Endothelial cell of umbilical vein (primary cell): ENCODE results near the gene ZNF407. TPM values are rescaled to one million over a fixed set of nuclear protein-coding genes. Genes with fewer than 3 reads are reported as not detected.

Experiments
- BruUV-seq: library from RNA; stranded (reverse); fragments of 400-500 nt; replicated peaks from 2 replicates; lab custom pipeline; 2021; lab: Mats Ljungman, UMichigan
- CTCF ChIA-PET: fragments of 300-600, 350-600 bp; sonication (Branson Sonifier 250); formaldehyde crosslinking; loops from one replicate; lab custom pipeline; 2021; ENCODE audit warnings: antibody characterized with exemption, inconsistent platforms; lab: Charles Lee
- POLR2A ChIA-PET: fragments of 300-600, 350-600 bp; sonication (Branson Sonifier 250); formaldehyde crosslinking; loops from one replicate; lab custom pipeline; 2021; ENCODE audit warnings: antibody characterized with exemption, inconsistent platforms; lab: Charles Lee
- DNase-seq: peaks from one replicate; pipeline ENCODE4 v3.0.0-alpha.2; 2011; ENCODE audit warnings: low read depth, low spot score
- FAIRE-seq: peaks from 2 replicates; lab custom pipeline; 2011; peaks lifted over from hg19 to GRCh38; lab: Jason Lieb, UNC
- H2AFZ ChIP-seq: 2 replicates; pipeline ENCODE4 v1.6.0; 2012; ENCODE audit warnings: low read depth, low read length, control low read depth, inconsistent platforms
- H3K27ac ChIP-seq: 2 replicates; pipeline ENCODE4 v1.5.1; 2011; ENCODE audit warnings: low read depth, mild to moderate bottlenecking, control low read depth, low read length, moderate library complexity; ENCODE audit not compliant: insufficient read depth
- H3K27me3 ChIP-seq, 2 experiments: 2 replicates each; pipeline versions ENCODE4 v1.6.0 to v1.6.1; 2011; ENCODE audit warnings: low read length in 2 of 2, mixed read lengths in 1 of 2; ENCODE audit not compliant: control insufficient read depth in 2 of 2, insufficient read depth in 2 of 2
- H3K36me3 ChIP-seq, 2 experiments: 2 replicates in 1 of 2; 3 replicates in 1 of 2; pipeline ENCODE4 v1.5.1; 2011; ENCODE audit warnings: low read length in 2 of 2, mild to moderate bottlenecking in 1 of 2, moderate library complexity in 1 of 2; ENCODE audit not compliant: control insufficient read depth in 2 of 2, insufficient read depth in 2 of 2; ENCODE audit errors: extremely low read depth in 1 of 2
- H3K4me1 ChIP-seq: 3 replicates; pipeline ENCODE4 v1.5.1; 2011; ENCODE audit warnings: mild to moderate bottlenecking, low read length; ENCODE audit not compliant: control insufficient read depth, insufficient read depth; ENCODE audit errors: extremely low read depth
- H3K4me2 ChIP-seq: 2 replicates; pipeline ENCODE4 v1.6.1; 2011; ENCODE audit warnings: low read length, control low read depth, mixed read lengths; ENCODE audit not compliant: insufficient read depth
- H3K4me3 ChIP-seq, 3 experiments: fragments of 200-600 bp in 1 of 3; sonication (generic), shearing (Covaris generic) in 1 of 3; replicated peaks in 1 of 3; 2 replicates each; pipeline ENCODE4 v1.5.1; 2011 to 2016; ENCODE audit warnings: control low read depth in 3 of 3, low read length in 3 of 3, mild to moderate bottlenecking in 2 of 3, inconsistent platforms in 1 of 3, low read depth in 1 of 3, moderate library complexity in 1 of 3; ENCODE audit not compliant: insufficient read depth in 1 of 3
- H3K79me2 ChIP-seq: 2 replicates; pipeline ENCODE4 v1.6.0; 2012; ENCODE audit warnings: low read length, inconsistent platforms; ENCODE audit not compliant: control insufficient read depth, insufficient read depth
- H3K9ac ChIP-seq: replicated peaks from 2 replicates; pipeline ENCODE3; 2011; ENCODE audit warnings: low read length, control low read depth; ENCODE audit not compliant: insufficient read depth; ENCODE audit errors: extremely low read depth
- H3K9me1 ChIP-seq: replicated peaks from 3 replicates; pipeline ENCODE4 v1.6.0; 2011; ENCODE audit warnings: mild to moderate bottlenecking, low read length; ENCODE audit not compliant: control insufficient read depth, insufficient read depth; ENCODE audit errors: extremely low read depth
- H3K9me3 ChIP-seq: replicated peaks from 2 replicates; pipeline ENCODE4 v1.5.1; 2012; ENCODE audit warnings: low read length, inconsistent platforms; ENCODE audit not compliant: control insufficient read depth, insufficient read depth
- H4K20me1 ChIP-seq: replicated peaks from 2 replicates; pipeline ENCODE3; 2011; ENCODE audit warnings: mild to moderate bottlenecking, low read length; ENCODE audit not compliant: control insufficient read depth, insufficient read depth; ENCODE audit errors: extremely low read depth
- EZH2 ChIP-seq: IDR thresholded peaks from 2 replicates; pipeline ENCODE4 v1.6.1; 2012; ENCODE audit warnings: borderline replicate concordance, low read depth, mild to moderate bottlenecking, moderate library complexity, low read length, inconsistent platforms; ENCODE audit not compliant: severe bottlenecking
- FOS ChIP-seq: IDR thresholded peaks from 2 replicates; pipeline ENCODE4 v1.6.1; 2011; ENCODE audit warnings: mild to moderate bottlenecking, low read length, moderate library complexity, borderline replicate concordance; ENCODE audit not compliant: insufficient read depth
- GATA2 ChIP-seq: IDR thresholded peaks from 2 replicates; pipeline ENCODE4 v1.7.0; 2011; ENCODE audit warnings: low read depth, mild to moderate bottlenecking, moderate library complexity, mixed read lengths, low read length; ENCODE audit not compliant: insufficient read length, insufficient read depth
- JUN ChIP-seq: IDR thresholded peaks from 2 replicates; pipeline ENCODE4 v1.6.1; 2011; ENCODE audit warnings: borderline replicate concordance, low read depth; ENCODE audit not compliant: insufficient read length, insufficient read depth
- MYC ChIP-seq: IDR thresholded peaks from one replicate; pipeline ENCODE4 v1.6.1; 2011; ENCODE audit warnings: mild to moderate bottlenecking, low read depth, low read length
- POLR2A ChIP-seq: IDR thresholded peaks from 2 replicates; pipeline ENCODE4 v1.6.1; 2012; ENCODE audit warnings: low read depth, mild to moderate bottlenecking, control low read depth, low read length
- POLR2AphosphoS5 ChIP-seq: IDR thresholded peaks from 2 replicates; pipeline ENCODE4 v1.6.1; 2012; ENCODE audit warnings: low read depth, mild to moderate bottlenecking, control low read depth, low read length, moderate library complexity; ENCODE audit not compliant: insufficient read depth
- dilution Hi-C: fragments of 300-500 bp; cut with MboI; formaldehyde crosslinking; loops from one replicate; pipeline ENCODE4 v1.15.0; 2019; ENCODE audit warnings: low sequenced_read_pairs; ENCODE audit not compliant: extremely low pct_ligation_motif_present
- intact Hi-C: fragments of 100-400 bp; cut with micrococcal nuclease; formaldehyde crosslinking; loops from one replicate; pipeline ENCODE4 v1.10.0; 2022
- polyA plus RNA-seq, 4 experiments: library from polyadenylated mRNA; depleted of rRNA in 3 of 4; stranded (reverse) in 3 of 4; unstranded in 1 of 4; fragments of >200 nt; gene quantifications; 2 replicates each; pipeline versions ENCODE4 v1.2.1 to v1.2.3, GENCODE V29; 2011 to 2012; ENCODE audit warnings: missing spikeins in 1 of 4
- total RNA-seq: library from RNA; stranded (reverse); gene quantifications from 2 replicates; pipeline ENCODE4 v1.2.3, GENCODE V29; 2021
- TF ChIP-seq, protein P1 (sequence below): IDR thresholded peaks from 2 replicates; pipeline ENCODE4 v1.6.1; 2011; ENCODE audit not compliant: insufficient read depth, insufficient read length
- TF ChIP-seq, protein P2 (sequence below), 2 donors: IDR thresholded peaks; 1 replicate in 1 of 2; 2 replicates in 1 of 2; pipeline ENCODE4 v1.5.1; 2011; ENCODE audit warnings: low read length in 2 of 2, mild to moderate bottlenecking in 2 of 2, moderate library complexity in 2 of 2, control low read depth in 1 of 2, inconsistent platforms in 1 of 2, low read depth in 1 of 2; ENCODE audit not compliant: insufficient read depth in 1 of 2; ENCODE audit errors: extremely low read depth in 1 of 2

Gene ZNF407
- total and polyA plus RNA-seq, 2 donors (not counting 3 experiments of a cell fraction or from before 2014, with no cell fraction given), result 3.8 to 20.1 TPM

DNA sequence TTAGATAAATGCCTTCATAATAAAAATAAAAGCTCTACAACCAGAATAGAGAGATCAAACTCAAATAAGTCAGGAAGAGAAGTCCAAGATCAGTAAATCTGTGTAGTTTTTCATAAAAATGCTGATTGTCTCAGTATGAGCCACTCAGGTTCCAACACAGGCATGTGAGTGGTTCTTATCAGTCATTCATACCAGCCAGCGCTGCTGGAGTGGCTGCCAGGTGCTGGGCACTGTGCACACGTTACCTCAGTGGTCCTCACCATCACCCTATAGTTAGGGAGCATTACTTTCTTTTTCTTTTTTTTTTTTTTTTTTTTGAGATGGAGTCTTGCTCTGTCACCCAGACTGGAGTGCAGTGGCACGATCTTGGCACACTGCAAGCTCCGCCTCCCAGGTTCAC is 39.6 kb upstream of the ZNF407 start:
- FAIRE-seq (no peak), DNase-seq (no peak)
- Histone ChIP-seq H3K36me3 (no peaks in the 10 kb centered on the region), H3K4me3 (no peak overlapping the region), H3K79me2 (no peaks in the 10 kb centered on the region), H3K9me3 (no peaks in the 10 kb centered on the region), H2AFZ (no peak overlapping the region), H3K9ac (no peak overlapping the region), H3K27me3 (peaks cover 0 to 4% of the 10 kb centered on the region in 2 experiments), H3K27ac (no peak overlapping the region), H3K9me1 (no peaks in the 10 kb centered on the region), H3K4me1 (no peaks in the 10 kb centered on the region), H3K4me2 (no peak overlapping the region), H4K20me1 (no peaks in the 10 kb centered on the region)
- POLR2A ChIA-PET, result no interaction called here
- intact Hi-C loops (no loop called here), dilution Hi-C loops (no loop called here)
- CTCF ChIA-PET, result no interaction called here
- no TSS peak for BruUV-seq
- TF ChIP-seq MYC (no peak), POLR2A (no peak), POLR2AphosphoS5 (no peak), FOS (no peak), GATA2 (no peak), EZH2 (no peak), JUN (no peak)
- TF ChIP-seq, protein P1, sequence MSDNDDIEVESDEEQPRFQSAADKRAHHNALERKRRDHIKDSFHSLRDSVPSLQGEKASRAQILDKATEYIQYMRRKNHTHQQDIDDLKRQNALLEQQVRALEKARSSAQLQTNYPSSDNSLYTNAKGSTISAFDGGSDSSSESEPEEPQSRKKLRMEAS, result no peak
- TF ChIP-seq, protein P2, sequence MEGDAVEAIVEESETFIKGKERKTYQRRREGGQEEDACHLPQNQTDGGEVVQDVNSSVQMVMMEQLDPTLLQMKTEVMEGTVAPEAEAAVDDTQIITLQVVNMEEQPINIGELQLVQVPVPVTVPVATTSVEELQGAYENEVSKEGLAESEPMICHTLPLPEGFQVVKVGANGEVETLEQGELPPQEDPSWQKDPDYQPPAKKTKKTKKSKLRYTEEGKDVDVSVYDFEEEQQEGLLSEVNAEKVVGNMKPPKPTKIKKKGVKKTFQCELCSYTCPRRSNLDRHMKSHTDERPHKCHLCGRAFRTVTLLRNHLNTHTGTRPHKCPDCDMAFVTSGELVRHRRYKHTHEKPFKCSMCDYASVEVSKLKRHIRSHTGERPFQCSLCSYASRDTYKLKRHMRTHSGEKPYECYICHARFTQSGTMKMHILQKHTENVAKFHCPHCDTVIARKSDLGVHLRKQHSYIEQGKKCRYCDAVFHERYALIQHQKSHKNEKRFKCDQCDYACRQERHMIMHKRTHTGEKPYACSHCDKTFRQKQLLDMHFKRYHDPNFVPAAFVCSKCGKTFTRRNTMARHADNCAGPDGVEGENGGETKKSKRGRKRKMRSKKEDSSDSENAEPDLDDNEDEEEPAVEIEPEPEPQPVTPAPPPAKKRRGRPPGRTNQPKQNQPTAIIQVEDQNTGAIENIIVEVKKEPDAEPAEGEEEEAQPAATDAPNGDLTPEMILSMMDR (IDR thresholded peaks at IDR 0.05; ENCODE audit: extremely low read depth in 1 of 2, insufficient read depth in 1 of 2, low read depth in 1 of 2, low read length in 2 of 2), result no peak
